SH-SY5Y (cell line): Measurements from ENCODE around the gene PTPRM.

Experiments
- GATA2 ChIP-seq: IDR thresholded peaks from 2 replicates; pipeline ENCODE4 v1.6.1; 2011; ENCODE audit warnings: mild to moderate bottlenecking, low read depth, low read length
- GATA3 ChIP-seq: IDR thresholded peaks from 2 replicates; pipeline ENCODE4 v1.6.1; 2011; ENCODE audit warnings: low read depth, mild to moderate bottlenecking, low read length, moderate library complexity

DNA sequence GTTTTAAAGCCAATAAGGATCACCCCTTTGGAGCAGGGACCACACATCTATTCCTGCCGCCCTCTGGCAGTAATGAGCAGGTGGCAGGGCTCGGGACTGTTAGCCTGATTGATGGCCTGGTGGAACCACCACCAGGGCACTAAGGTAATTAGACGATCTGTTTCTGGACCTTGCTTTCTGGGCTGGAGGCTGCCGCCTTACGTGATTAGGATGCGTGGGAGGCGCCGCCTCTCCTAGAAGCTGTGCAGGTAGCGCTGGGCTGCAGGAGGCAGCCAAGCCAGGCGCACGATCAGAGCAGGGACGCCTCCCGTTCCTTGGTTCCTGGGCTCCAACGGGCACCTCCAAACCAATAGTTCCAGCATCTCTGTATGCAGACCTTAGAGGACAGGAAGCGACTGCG is 799.5 kb downstream of the PTPRM start:
- TF ChIP-seq GATA2, result no peak
- TF ChIP-seq GATA3, result no peak
